Esophagus squamous epithelium (tissue), 4 donors: ENCODE data around the gene HTR1D.

ENCODE experiments used
- CTCF ChIP-seq, 6 experiments: fragments of 450-650 bp in 4 of 6; fragments of 200-600 bp in 2 of 6; sonication (generic) in 2 of 6; IDR thresholded peaks; one replicate each; pipeline ENCODE4 v1.5.1; 2016 to 2019; ENCODE audit warnings: antibody characterized with exemption in 6 of 6, mild to moderate bottlenecking in 4 of 6, moderate library complexity in 4 of 6
- POLR2A ChIP-seq, 4 donors: fragments of 450-650 bp; IDR thresholded peaks; one replicate each; pipeline ENCODE4 v1.6.1; 2017; ENCODE audit warnings: antibody characterized with exemption in 4 of 4, mild to moderate bottlenecking in 4 of 4, moderate library complexity in 3 of 4

DNA sequence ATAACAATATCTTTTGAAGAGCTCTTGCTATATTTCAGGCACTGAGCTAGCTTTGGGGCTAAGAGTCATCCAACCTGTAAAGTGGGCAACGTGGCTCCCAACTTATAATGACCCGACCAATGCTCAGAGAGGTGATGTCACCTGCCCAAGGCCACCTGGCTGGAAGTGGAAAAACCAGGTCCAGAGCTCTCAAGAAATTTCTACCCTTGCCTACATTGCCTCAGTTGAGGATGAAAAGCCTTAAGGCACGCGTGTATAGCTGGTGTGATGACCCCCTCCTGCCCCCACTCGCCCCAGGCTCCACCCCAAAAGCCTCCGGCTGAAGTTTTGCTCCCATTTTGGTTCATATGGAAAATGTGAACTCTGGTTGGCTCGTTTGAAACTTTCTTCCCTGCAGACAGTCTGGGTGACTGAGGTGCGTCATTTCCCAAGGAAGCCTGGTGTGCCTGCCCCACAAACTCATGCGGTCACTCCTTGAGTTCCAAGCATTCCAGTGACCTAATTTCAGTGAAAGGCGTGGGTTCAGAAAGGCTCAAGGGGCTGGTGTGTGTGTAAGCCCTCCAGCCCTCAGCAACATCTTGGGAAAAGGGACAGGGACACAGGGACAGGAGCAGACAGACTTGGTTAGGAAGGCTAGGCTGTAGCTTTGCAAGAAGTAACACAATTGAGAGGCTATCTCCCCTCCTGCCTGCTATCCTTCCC, 20.5 kb downstream of the HTR1D start:
- no peak for TF ChIP-seq CTCF (IDR thresholded peaks at IDR 0.05)
- TF ChIP-seq POLR2A (IDR thresholded peaks at IDR 0.05), result no peak
